Mesothelial cell of epicardium (in vitro differentiated cells): ENCODE data around the gene CCBE1. TPM values are rescaled to one million over a fixed set of nuclear protein-coding genes. Genes with fewer than 3 reads are reported as not detected.

ENCODE experiments used
- DNase-seq, 2 experiments: peaks; one replicate each; pipeline ENCODE4 v3.0.0; 2021; ENCODE audit warnings: low spot score in 2 of 2; ENCODE audit not compliant: unreplicated experiment in 2 of 2
- H3K27ac Mint-ChIP-seq: 2 replicates; pipeline ENCODE4 v1.8.0; 2021; ENCODE audit warnings: mixed read lengths
- H3K27me3 Mint-ChIP-seq: 2 replicates; pipeline ENCODE4 v1.8.0; 2021; ENCODE audit warnings: low read depth, mixed read lengths
- H3K36me3 Mint-ChIP-seq: 2 replicates; pipeline ENCODE4 v1.8.0; 2021; ENCODE audit warnings: mixed read lengths
- H3K4me1 Mint-ChIP-seq: 2 replicates; pipeline ENCODE4 v1.8.0; 2021; ENCODE audit warnings: mixed read lengths
- H3K4me3 Mint-ChIP-seq: 2 replicates; pipeline ENCODE4 v1.8.0; 2021; ENCODE audit warnings: mild to moderate bottlenecking, moderate library complexity, mixed read lengths
- H3K9me3 Mint-ChIP-seq: 2 replicates; pipeline ENCODE4 v1.8.0; 2021; ENCODE audit warnings: mixed read lengths
- CTCF ChIP-seq: fragments of 200-600 bp; sonication (generic); IDR thresholded peaks from one replicate; pipeline ENCODE4 v1.5.0; 2021; ENCODE audit warnings: antibody characterized with exemption; ENCODE audit not compliant: unreplicated experiment
- total RNA-seq: library from RNA; stranded (reverse); gene quantifications from 3 replicates; pipeline ENCODE4 v1.2.1, GENCODE V29; 2021

Gene CCBE1
- total RNA-seq, 1 donor from 2014 or later: 71.1 TPM

GRCh38 chr18:59383851-59384250, 313.4 kb downstream of the CCBE1 start:
- peaks cover 3% of the 10 kb centered on the region for H3K9me3 Mint-ChIP-seq
- H3K36me3 Mint-ChIP-seq: no peaks in the 10 kb centered on the region
- no peak for TF ChIP-seq CTCF
- DNase-seq: no peak
- no peak overlapping the region for H3K27ac Mint-ChIP-seq
- H3K4me3 Mint-ChIP-seq: no peak overlapping the region
- H3K4me1 Mint-ChIP-seq: peaks cover 2% of the 10 kb centered on the region
- H3K27me3 Mint-ChIP-seq: peaks cover 33% of the 10 kb centered on the region

DNA sequence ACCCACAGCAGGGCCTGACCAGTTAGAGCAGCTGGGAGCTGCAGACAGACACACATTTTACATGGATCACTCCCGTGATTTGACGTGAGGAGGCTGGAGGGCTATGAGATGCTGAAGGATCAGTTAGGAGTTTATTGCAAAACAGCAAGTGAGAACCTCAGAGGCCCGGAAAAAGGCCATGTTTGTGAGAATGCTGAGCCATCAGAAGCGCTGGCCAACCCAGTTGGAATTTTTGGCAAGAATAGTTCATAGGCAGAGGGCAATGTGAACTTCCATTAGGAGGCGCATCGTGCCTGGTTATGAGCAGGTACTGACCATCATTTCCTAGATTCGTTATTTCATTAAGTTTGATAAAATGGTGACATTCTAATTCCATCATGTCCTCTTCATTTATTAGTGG, 314.8 kb downstream of the CCBE1 start:
- DNase-seq: no peak
- no peak overlapping the region for H3K27ac Mint-ChIP-seq
- no peak overlapping the region for H3K4me3 Mint-ChIP-seq
- peaks cover 3% of the 10 kb centered on the region for H3K9me3 Mint-ChIP-seq
- no peaks in the 10 kb centered on the region for H3K4me1 Mint-ChIP-seq
- no peak for TF ChIP-seq CTCF
- H3K27me3 Mint-ChIP-seq: peaks cover 42% of the 10 kb centered on the region
- H3K36me3 Mint-ChIP-seq: no peaks in the 10 kb centered on the region

DNA sequence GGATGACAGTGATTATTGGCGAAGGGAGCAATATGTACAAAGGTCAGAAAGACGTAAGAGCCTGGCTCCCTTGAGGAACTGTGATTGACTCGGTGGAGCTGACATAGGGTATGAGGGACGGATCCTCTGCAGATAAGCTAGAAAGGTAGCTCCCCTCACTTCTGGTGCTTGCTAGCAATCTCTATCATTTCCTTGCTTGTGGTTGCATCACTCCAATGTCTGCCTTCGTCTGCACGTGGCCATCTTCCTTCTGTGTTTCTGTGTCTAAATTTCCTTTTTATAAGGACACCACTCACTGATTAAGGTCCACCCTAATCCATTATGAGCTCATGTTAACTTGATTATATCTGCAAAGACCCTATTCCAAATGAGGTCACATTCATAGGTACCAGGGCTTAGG, 315.3 kb downstream of the CCBE1 start:
- no peak for TF ChIP-seq CTCF
- peaks cover 42% of the 10 kb centered on the region for H3K27me3 Mint-ChIP-seq
- H3K4me3 Mint-ChIP-seq: no peak overlapping the region
- no peak overlapping the region for H3K27ac Mint-ChIP-seq
- DNase-seq: no peak
- no peaks in the 10 kb centered on the region for H3K36me3 Mint-ChIP-seq
- H3K9me3 Mint-ChIP-seq: peaks cover 3% of the 10 kb centered on the region
- H3K4me1 Mint-ChIP-seq: no peaks in the 10 kb centered on the region

Other genes starting within 250 kb of the CCBE1 start
- 7.6 to 10.9 TPM (median 9.9 TPM) in 3 replicates for gene PMAIP1, start 202.6 kb upstream of the CCBE1 start, total RNA-seq